ENCODE data around the gene ELMO2.
A peak's percentile ranks its signal among the peaks of the same experiment; 100 is the strongest.

ELMO2 gene

GRCh38 chr20:46407671-46407996 is 1.2 kb upstream of the ELMO2 start:
- DNase-seq = no peak
- Histone ChIP-seq H3K36me3 (ENCODE audit: control insufficient read depth in 4 of 4, insufficient read depth in 4 of 4, low read length in 3 of 4) (no peaks in the 10 kb centered on the region), H3K4me1 (ENCODE audit: control extremely low read depth in 1 of 4, control insufficient read depth in 4 of 4, insufficient read depth in 4 of 4, low read length in 3 of 4) (peaks cover 6 to 38% (median 28%) of the 10 kb centered on the region in 4 experiments), H3K4me3 (ENCODE audit: control insufficient read depth in 1 of 7, extremely low read depth in 1 of 7, insufficient read depth in 4 of 7, low read depth in 2 of 7, low read length in 6 of 7) (peak overlapping the region in 1 of 7 experiments; percentile 84), H3K9me3 (ENCODE audit: control extremely low read depth in 1 of 5, control insufficient read depth in 4 of 5, insufficient read depth in 2 of 5, low read depth in 1 of 5, low read length in 4 of 5) (no peaks in the 10 kb centered on the region), H3K27me3 (replicated peaks in 2 of 5; ENCODE audit: control insufficient read depth in 4 of 5, insufficient read depth in 5 of 5, low read length in 4 of 5) (no peaks in the 10 kb centered on the region), H3K27ac (ENCODE audit: insufficient read depth in 1 of 2, low read depth in 1 of 2, low read length in 2 of 2, poor library complexity in 1 of 2, severe bottlenecking in 2 of 2) (no peak overlapping the region)
- 98% methylated on average over 4 of the region's 4 CpGs for WGBS (ENCODE audit: insufficient coverage)
- POLR2A ChIA-PET = interaction anchor here (2.7 kb wide), 1 partner anchor 43 kb away, joined by 16 read pairs; no protein-coding TSS in a partner anchor
- CTCF ChIA-PET = interaction anchor here (1.2 to 1.7 kb wide), 10 partner anchors 8 to 102 kb away, joined by 3 to 5 read pairs (median 4); no protein-coding TSS in a partner anchor

- ChIA-PET CTCF (interaction anchor here (0.7 to 1.7 kb wide), 12 partner anchors 8 to 275 kb away, joined by 3 to 5 read pairs (median 4); no protein-coding TSS in a partner anchor), POLR2A (interaction anchor here (0.8 to 2.7 kb wide), 3 partner anchors 43 to 100 kb away, joined by 3 to 16 read pairs (median 4); no protein-coding TSS in a partner anchor)
- Histone ChIP-seq H3K27me3 (replicated peaks in 2 of 5; ENCODE audit: control insufficient read depth in 4 of 5, insufficient read depth in 5 of 5, low read length in 4 of 5) (no peaks in the 10 kb centered on the region), H3K4me3 (ENCODE audit: control insufficient read depth in 1 of 7, extremely low read depth in 1 of 7, insufficient read depth in 4 of 7, low read depth in 2 of 7, low read length in 6 of 7) (peak overlapping the region; percentile 81 to 89 (median 86)), H3K4me1 (ENCODE audit: control extremely low read depth in 1 of 4, control insufficient read depth in 4 of 4, insufficient read depth in 4 of 4, low read length in 3 of 4) (peaks cover 11 to 43% (median 33%) of the 10 kb centered on the region in 4 experiments), H3K27ac (ENCODE audit: insufficient read depth in 1 of 2, low read depth in 1 of 2, low read length in 2 of 2, poor library complexity in 1 of 2, severe bottlenecking in 2 of 2) (peak overlapping the region in 1 of 2 experiments; percentile 52), H3K36me3 (ENCODE audit: control insufficient read depth in 4 of 4, insufficient read depth in 4 of 4, low read length in 3 of 4) (no peaks in the 10 kb centered on the region), H3K9me3 (ENCODE audit: control extremely low read depth in 1 of 5, control insufficient read depth in 4 of 5, insufficient read depth in 2 of 5, low read depth in 1 of 5, low read length in 4 of 5) (no peaks in the 10 kb centered on the region)
- WGBS (ENCODE audit: insufficient coverage) = 21% methylated on average over 26 of the region's 26 CpGs
- DNase-seq = no peak
Observed at GRCh38 chr20:46406986-46407670, 713 bp upstream of the ELMO2 start.

GRCh38 chr20:46402331-46402811 is 4.0 kb downstream of the ELMO2 start:
- peak overlapping the region in 1 of 7 experiments; percentile 6 for H3K4me3 ChIP-seq (ENCODE audit: control insufficient read depth in 1 of 7, extremely low read depth in 1 of 7, insufficient read depth in 4 of 7, low read depth in 2 of 7, low read length in 6 of 7)
- H3K4me1 ChIP-seq (ENCODE audit: control extremely low read depth in 1 of 4, control insufficient read depth in 4 of 4, insufficient read depth in 4 of 4, low read length in 3 of 4) = peaks cover 46 to 72% (median 62%) of the 10 kb centered on the region in 4 experiments
- H3K27ac ChIP-seq (ENCODE audit: insufficient read depth in 1 of 2, low read depth in 1 of 2, low read length in 2 of 2, poor library complexity in 1 of 2, severe bottlenecking in 2 of 2) = no peak overlapping the region
- CTCF ChIA-PET = interaction anchor here (0.8 to 1.8 kb wide), 7 partner anchors 9 to 93 kb away, joined by 3 to 5 read pairs (median 3); no protein-coding TSS in a partner anchor
- POLR2A ChIA-PET = interaction anchor here (0.7 kb wide), 1 partner anchor 13 kb away, joined by 3 read pairs; no protein-coding TSS in a partner anchor
- no peaks in the 10 kb centered on the region for H3K27me3 ChIP-seq (replicated peaks in 2 of 5; ENCODE audit: control insufficient read depth in 4 of 5, insufficient read depth in 5 of 5, low read length in 4 of 5)
- no peak for DNase-seq
- WGBS (ENCODE audit: insufficient coverage) = no CpG with 5 or more reads among the region's 2 CpGs
- no peaks in the 10 kb centered on the region for H3K9me3 ChIP-seq (ENCODE audit: control extremely low read depth in 1 of 5, control insufficient read depth in 4 of 5, insufficient read depth in 2 of 5, low read depth in 1 of 5, low read length in 4 of 5)
- peaks cover 0 to 4% (median 0%) of the 10 kb centered on the region in 4 experiments for H3K36me3 ChIP-seq (ENCODE audit: control insufficient read depth in 4 of 4, insufficient read depth in 4 of 4, low read length in 3 of 4)

GRCh38 chr20:46401478-46401860 is 4.9 kb downstream of the ELMO2 start:
- Histone ChIP-seq H3K4me3 (ENCODE audit: control insufficient read depth in 1 of 7, extremely low read depth in 1 of 7, insufficient read depth in 4 of 7, low read depth in 2 of 7, low read length in 6 of 7) (peak overlapping the region in 4 of 7 experiments; percentile 5 to 60 (median 32)), H3K9me3 (ENCODE audit: control extremely low read depth in 1 of 5, control insufficient read depth in 4 of 5, insufficient read depth in 2 of 5, low read depth in 1 of 5, low read length in 4 of 5) (no peaks in the 10 kb centered on the region), H3K36me3 (ENCODE audit: control insufficient read depth in 4 of 4, insufficient read depth in 4 of 4, low read length in 3 of 4) (peaks cover 0 to 5% (median under 1%) of the 10 kb centered on the region in 4 experiments), H3K4me1 (ENCODE audit: control extremely low read depth in 1 of 4, control insufficient read depth in 4 of 4, insufficient read depth in 4 of 4, low read length in 3 of 4) (peaks cover 46 to 66% (median 56%) of the 10 kb centered on the region in 4 experiments), H3K27me3 (replicated peaks in 2 of 5; ENCODE audit: control insufficient read depth in 4 of 5, insufficient read depth in 5 of 5, low read length in 4 of 5) (no peaks in the 10 kb centered on the region), H3K27ac (ENCODE audit: insufficient read depth in 1 of 2, low read depth in 1 of 2, low read length in 2 of 2, poor library complexity in 1 of 2, severe bottlenecking in 2 of 2) (peak overlapping the region in 1 of 2 experiments; percentile 37)
- 33% methylated on average over 2 of the region's 2 CpGs for WGBS (ENCODE audit: insufficient coverage)
- POLR2A ChIA-PET = interaction anchor here (0.6 to 1.7 kb wide), 2 partner anchors 37 to 52 kb away, joined by 3 to 6 read pairs; no protein-coding TSS in a partner anchor
- CTCF ChIA-PET = interaction anchor here (0.8 to 1.8 kb wide), 6 partner anchors 9 to 96 kb away, joined by 3 to 6 read pairs (median 4); no protein-coding TSS in a partner anchor
- peak; percentile 11 to 76 (median 68) for DNase-seq

- peak overlapping the region in 1 of 2 experiments; percentile 37 for H3K27ac ChIP-seq (ENCODE audit: insufficient read depth in 1 of 2, low read depth in 1 of 2, low read length in 2 of 2, poor library complexity in 1 of 2, severe bottlenecking in 2 of 2)
- H3K4me3 ChIP-seq (ENCODE audit: control insufficient read depth in 1 of 7, extremely low read depth in 1 of 7, insufficient read depth in 4 of 7, low read depth in 2 of 7, low read length in 6 of 7) = peak overlapping the region in 5 of 7 experiments; percentile 8 to 60 (median 48)
- no peaks in the 10 kb centered on the region for H3K9me3 ChIP-seq (ENCODE audit: control extremely low read depth in 1 of 5, control insufficient read depth in 4 of 5, insufficient read depth in 2 of 5, low read depth in 1 of 5, low read length in 4 of 5)
- ChIA-PET CTCF (interaction anchor here (0.9 to 1.7 kb wide), 5 partner anchors 9 to 35 kb away, joined by 3 to 6 read pairs (median 3); no protein-coding TSS in a partner anchor), POLR2A (interaction anchor here (0.6 to 1.7 kb wide), 2 partner anchors 37 to 53 kb away, joined by 3 to 6 read pairs; no protein-coding TSS in a partner anchor)
- no peaks in the 10 kb centered on the region for H3K27me3 ChIP-seq (replicated peaks in 2 of 5; ENCODE audit: control insufficient read depth in 4 of 5, insufficient read depth in 5 of 5, low read length in 4 of 5)
- peaks cover 0 to 8% (median 2%) of the 10 kb centered on the region in 4 experiments for H3K36me3 ChIP-seq (ENCODE audit: control insufficient read depth in 4 of 4, insufficient read depth in 4 of 4, low read length in 3 of 4)
- WGBS (ENCODE audit: insufficient coverage) = 40% methylated on average over 1 of the region's 6 CpGs
- peak; percentile 52 to 84 (median 76) for DNase-seq
- H3K4me1 ChIP-seq (ENCODE audit: control extremely low read depth in 1 of 4, control insufficient read depth in 4 of 4, insufficient read depth in 4 of 4, low read length in 3 of 4) = peaks cover 46 to 66% (median 56%) of the 10 kb centered on the region in 4 experiments
Observed at GRCh38 chr20:46400828-46401477, 5.5 kb downstream of the ELMO2 start.

- Histone ChIP-seq H3K27ac (ENCODE audit: insufficient read depth in 1 of 2, low read depth in 1 of 2, low read length in 2 of 2, poor library complexity in 1 of 2, severe bottlenecking in 2 of 2) (peak overlapping the region in 1 of 2 experiments; percentile 37), H3K36me3 (ENCODE audit: control insufficient read depth in 4 of 4, insufficient read depth in 4 of 4, low read length in 3 of 4) (peaks cover 0 to 15% (median 6%) of the 10 kb centered on the region in 4 experiments), H3K4me1 (ENCODE audit: control extremely low read depth in 1 of 4, control insufficient read depth in 4 of 4, insufficient read depth in 4 of 4, low read length in 3 of 4) (peaks cover 46 to 63% (median 51%) of the 10 kb centered on the region in 4 experiments), H3K27me3 (replicated peaks in 2 of 5; ENCODE audit: control insufficient read depth in 4 of 5, insufficient read depth in 5 of 5, low read length in 4 of 5) (no peaks in the 10 kb centered on the region), H3K4me3 (ENCODE audit: control insufficient read depth in 1 of 7, extremely low read depth in 1 of 7, insufficient read depth in 4 of 7, low read depth in 2 of 7, low read length in 6 of 7) (peak overlapping the region in 4 of 7 experiments; percentile 13 to 60 (median 52)), H3K9me3 (ENCODE audit: control extremely low read depth in 1 of 5, control insufficient read depth in 4 of 5, insufficient read depth in 2 of 5, low read depth in 1 of 5, low read length in 4 of 5) (no peaks in the 10 kb centered on the region)
- 14% methylated on average over 1 of the region's 4 CpGs for WGBS (ENCODE audit: insufficient coverage)
- CTCF ChIA-PET = interaction anchor here (1.1 to 1.7 kb wide), 4 partner anchors 14 to 39 kb away, joined by 3 to 6 read pairs (median 4); no protein-coding TSS in a partner anchor
- peak; percentile 16 to 50 (median 39) for DNase-seq
- POLR2A ChIA-PET = interaction anchor here (1.7 kb wide), 1 partner anchor 36 kb away, joined by 6 read pairs; no protein-coding TSS in a partner anchor
Observed at GRCh38 chr20:46400253-46400652, 6.2 kb downstream of the ELMO2 start.

All from common myeloid progenitor, CD34-positive (primary cell).